Esophagus muscularis mucosa (tissue), 3 donors: Measurements from ENCODE around the gene FBXW11.

Source experiments
- CTCF ChIP-seq, 3 experiments: fragments of 200-600 bp in 2 of 3; fragments of 450-650 bp in 1 of 3; sonication (generic) in 2 of 3; IDR thresholded peaks; one replicate each; pipeline ENCODE4 v1.5.1; 2017 to 2019; ENCODE audit warnings: antibody characterized with exemption in 3 of 3, mild to moderate bottlenecking in 2 of 3, moderate library complexity in 1 of 3
- EP300 ChIP-seq: sonication (generic); formaldehyde crosslinking; IDR thresholded peaks from one replicate; pipeline ENCODE4 v1.6.1; 2017; ENCODE audit warnings: antibody characterized with exemption

DNA sequence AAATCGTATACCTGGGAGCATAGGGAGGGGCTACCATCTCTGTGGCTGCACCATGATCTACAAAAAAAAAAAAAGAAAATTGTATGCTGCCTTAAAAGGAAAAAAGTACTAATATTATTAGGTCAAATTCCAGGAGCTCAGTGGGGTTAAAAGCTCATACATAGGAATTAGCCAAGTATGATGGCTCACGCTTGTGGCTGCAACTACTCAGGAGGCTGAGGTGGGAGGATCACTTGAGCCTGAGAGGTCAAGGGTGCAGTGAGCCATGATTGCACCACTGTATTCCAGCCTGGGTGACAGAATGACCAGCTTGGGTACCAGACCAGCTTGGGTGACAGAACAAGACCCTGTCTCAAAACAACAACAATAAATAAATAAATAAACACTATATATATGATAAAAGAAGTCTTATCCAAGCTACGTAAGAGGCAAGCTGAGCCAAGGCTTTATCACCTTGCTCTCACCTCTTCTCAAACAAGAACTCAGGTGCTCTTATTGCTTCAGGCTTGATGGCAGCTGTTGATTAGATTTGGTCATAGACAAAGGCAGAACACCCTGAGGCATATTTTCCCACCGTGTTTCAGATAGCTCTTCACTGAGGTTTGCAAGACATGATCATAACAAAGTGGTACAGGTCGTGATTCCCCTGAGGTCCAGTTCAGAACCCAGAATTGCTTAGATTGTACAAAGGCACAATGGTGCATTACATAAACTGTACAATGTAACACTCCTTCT is 3.3 kb upstream of the FBXW11 start:
- TF ChIP-seq CTCF (IDR thresholded peaks at IDR 0.05), result no peak
- TF ChIP-seq EP300, result no peak
